HG03103 (cell line): Measurements from ENCODE around the gene PTBP3.

ENCODE experiments used
- ATAC-seq: cut with Tn5 transposase; IDR thresholded peaks from one replicate; pipeline ENCODE4 v1.9.1; 2021; ENCODE audit warnings: low read depth; ENCODE audit not compliant: unreplicated experiment

The PTBP3 gene

DNA sequence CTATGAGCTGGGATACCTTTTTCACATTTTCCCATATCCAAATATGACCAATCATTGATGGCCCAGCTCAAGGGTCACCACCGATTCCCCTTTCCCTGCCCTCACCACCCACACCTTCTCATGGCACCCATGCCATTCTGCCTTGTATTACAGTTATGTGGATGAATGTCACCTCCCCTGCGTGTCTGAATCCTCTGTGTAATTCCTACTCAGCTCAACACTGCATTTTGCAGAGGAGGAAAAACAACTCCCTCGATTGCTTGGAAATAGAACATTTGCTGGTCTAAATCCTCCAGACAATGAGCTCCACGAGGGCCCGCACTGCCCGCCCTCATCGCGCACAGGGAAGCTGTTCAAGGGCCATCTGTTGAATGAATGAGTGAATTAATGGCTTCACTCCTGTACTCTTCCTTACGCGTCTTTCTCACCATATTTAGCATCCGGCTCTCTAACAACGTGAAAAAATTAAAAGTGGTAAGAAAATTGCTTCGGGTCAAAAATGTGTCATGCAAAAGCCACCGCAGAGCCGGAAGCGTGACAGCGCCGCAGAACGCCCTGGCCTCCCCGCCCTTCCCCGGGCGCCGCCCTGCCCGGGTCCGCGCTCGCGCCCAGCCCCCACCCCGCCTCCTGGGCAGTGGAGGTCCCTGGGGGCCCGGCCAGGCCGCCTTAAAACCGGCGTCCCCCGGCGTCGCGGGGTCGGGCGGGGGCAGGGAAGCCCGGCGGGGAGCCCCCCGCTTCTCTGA, 159.0 kb downstream of the PTBP3 start:
- peak; percentile 83 for ATAC-seq

DNA sequence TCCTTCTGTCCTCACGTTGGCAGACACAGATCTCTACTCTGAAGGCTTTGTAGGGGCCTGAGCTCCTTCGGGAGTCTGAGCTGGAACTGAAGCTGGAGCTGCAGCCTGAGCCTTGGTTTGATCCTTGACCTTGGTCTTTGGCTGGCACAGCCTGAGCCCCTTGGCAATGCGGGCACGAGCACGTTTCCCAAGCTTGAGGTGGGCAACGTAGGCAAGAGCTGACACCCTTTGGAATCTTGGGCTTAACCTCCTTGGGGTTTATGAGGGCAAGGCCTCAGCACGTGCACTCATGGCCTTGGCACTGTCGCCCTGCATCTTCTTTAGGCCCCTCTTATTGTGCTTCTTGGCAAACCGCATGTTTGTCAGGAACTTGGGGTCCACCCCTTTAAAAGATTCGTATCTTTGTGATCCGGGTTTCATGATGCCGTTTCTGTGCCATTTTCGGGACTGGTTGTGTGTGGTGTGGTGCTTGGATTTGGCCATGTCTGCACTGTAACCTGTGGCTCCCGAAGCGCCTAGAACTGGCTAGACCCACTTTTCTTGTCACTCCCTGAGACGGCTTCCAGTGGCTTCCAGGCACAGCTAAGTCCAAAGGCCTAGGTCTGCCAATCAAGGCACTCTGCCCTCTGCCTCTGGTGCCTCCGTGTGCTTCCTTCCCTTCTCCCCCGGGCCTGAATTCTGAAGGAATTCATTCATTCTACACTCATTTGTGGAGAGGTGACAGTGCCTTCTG, 159.8 kb downstream of the PTBP3 start:
- ATAC-seq = no peak

DNA sequence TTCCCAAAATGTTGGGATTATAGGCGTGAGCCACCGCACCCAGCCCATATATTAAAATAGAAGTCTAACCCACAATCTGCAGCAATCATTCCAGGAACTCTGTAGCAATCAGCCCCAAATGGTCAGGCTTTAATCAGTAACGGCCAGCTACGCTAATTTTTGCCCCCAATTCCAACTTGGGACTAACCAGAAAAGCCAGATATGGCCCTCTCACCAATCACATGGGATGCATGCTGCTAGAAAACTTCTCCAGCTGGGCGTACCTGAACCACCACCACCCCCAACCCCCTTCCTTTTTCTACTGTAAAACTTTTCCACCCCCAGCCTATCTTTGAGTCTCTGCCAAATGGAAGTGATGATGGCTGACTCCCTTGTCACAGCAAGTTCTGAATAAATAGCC, 162.5 kb downstream of the PTBP3 start:
- no peak for ATAC-seq

DNA sequence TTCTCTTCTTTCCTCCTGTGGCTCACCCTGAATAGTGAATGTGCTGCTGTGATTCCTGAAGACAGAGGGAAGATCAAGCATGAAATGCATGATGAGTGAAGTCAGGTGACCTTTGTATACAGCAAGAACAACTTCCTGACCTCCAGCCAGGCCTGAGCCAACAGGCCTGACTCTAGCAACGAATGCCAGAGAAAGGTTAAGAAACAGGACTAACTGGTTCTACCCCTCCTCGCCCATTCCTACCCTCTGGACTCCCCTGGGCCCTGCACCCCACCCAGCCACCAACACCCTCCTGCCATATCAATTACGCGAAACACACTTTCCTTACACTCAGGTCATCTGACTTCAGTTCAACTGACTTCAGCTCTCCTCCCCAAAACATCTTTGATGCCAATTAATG, 163.2 kb downstream of the PTBP3 start:
- no peak for ATAC-seq

DNA sequence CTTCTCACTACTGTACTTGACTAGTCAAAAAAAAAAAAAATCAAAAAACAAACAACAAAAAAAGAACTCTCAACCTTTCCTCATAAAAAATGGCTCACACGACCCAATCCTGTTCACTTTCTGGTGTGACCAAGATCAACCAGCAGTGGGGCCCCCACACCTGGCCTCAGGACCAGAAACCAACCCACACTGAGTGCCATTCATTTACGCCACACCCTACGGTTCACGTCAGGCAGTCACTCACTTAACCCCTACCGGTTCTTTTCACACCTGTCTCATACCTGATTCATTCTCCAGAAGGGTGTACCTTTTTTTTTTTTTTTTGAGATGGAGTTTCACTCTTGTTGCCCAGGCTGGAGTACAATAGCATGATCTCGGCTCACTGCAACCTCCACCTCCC, 164.1 kb downstream of the PTBP3 start:
- no peak for ATAC-seq

DNA sequence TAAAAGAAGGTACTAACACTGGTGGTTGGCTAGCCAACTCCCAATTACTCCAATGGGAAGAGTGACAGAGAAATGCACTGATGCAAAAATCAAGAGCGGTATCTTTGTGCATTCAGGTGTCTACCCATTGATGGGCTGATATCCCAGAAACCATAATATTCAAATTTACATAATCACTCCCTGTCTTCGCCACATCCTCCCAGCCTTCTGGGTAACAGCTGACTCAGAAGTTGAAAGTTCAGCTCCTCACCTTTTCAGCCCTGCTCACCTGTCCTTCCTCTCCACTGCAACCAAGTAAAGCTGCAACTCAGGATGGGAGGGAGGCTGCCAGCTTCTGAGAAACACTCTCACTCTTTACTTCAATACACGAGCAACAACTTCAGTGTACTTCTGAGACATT, 165.2 kb downstream of the PTBP3 start:
- no peak for ATAC-seq
